HUES64 (cell line): ENCODE results near the gene RNF125.
A peak's percentile ranks its signal among the peaks of the same experiment; 100 is the strongest.
"Not testable (repeated sequence)": the region's sequence is repeated elsewhere in the genome, so short reads cannot be mapped to it uniquely, and the experiment has no call there.

Source experiments
- H3K27ac ChIP-seq: 2 replicates; pipeline ENCODE4 v1.7.0; 2013; ENCODE audit warnings: low read depth, low read length, inconsistent platforms
- H3K27me3 ChIP-seq: 2 replicates; pipeline ENCODE4 v1.6.1; 2013; ENCODE audit warnings: mild to moderate bottlenecking, low read length; ENCODE audit not compliant: insufficient read depth
- H3K36me3 ChIP-seq: 2 replicates; pipeline ENCODE4 v1.6.1; 2013; ENCODE audit warnings: mild to moderate bottlenecking, low read length; ENCODE audit not compliant: insufficient read depth
- H3K4me1 ChIP-seq: 2 replicates; pipeline ENCODE4 v1.6.1; 2013; ENCODE audit warnings: mild to moderate bottlenecking, low read length, moderate library complexity; ENCODE audit not compliant: insufficient read depth
- H3K4me3 ChIP-seq: 2 replicates; pipeline ENCODE4 v1.5.1; 2013; ENCODE audit warnings: mild to moderate bottlenecking, low read length, moderate library complexity
- H3K9ac ChIP-seq: 2 replicates; pipeline ENCODE4 v1.6.1; 2013; ENCODE audit warnings: mild to moderate bottlenecking, low read depth, low read length
- H3K9me3 ChIP-seq: 2 replicates; pipeline ENCODE4 v1.6.1; 2013; ENCODE audit warnings: low read depth, low read length; ENCODE audit not compliant: insufficient read depth
- WGBS: fragments of 150-250, 120-280 bp; methylation state at CpG from one replicate; pipeline ENCODE4 v1.1.7; 2013; ENCODE audit warnings: missing lambda C conversion rate; 5-methylcytosine and 5-hydroxymethylcytosine counted together

Gene RNF125

DNA sequence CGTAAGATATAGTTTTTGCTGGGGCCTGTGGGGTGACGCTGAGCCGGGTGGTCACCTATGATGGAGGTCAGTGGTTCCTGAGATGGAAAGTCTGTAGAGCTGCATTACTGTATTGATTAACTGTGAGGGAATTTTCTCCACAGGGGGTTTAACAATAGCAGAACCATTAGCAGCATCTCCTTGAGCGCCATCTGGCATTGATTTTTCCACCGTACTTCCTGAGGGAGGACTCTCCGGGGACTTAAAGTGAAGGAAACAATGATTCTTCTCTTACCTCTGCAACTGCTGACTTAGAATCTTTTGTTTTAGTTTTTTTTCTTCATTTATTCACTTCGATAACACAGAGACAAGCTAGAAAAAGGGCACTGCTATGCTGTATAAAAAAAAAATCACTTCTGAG is 22.6 kb upstream of the RNF125 start:
- WGBS, result 95% methylated on average over 7 of the region's 7 CpGs
- Histone ChIP-seq H3K4me3 (no peak overlapping the region), H3K9me3 (no peaks in the 10 kb centered on the region), H3K36me3 (no peaks in the 10 kb centered on the region), H3K27me3 (no peaks in the 10 kb centered on the region), H3K4me1 (no peaks in the 10 kb centered on the region), H3K27ac (no peak overlapping the region), H3K9ac (no peak overlapping the region)

DNA sequence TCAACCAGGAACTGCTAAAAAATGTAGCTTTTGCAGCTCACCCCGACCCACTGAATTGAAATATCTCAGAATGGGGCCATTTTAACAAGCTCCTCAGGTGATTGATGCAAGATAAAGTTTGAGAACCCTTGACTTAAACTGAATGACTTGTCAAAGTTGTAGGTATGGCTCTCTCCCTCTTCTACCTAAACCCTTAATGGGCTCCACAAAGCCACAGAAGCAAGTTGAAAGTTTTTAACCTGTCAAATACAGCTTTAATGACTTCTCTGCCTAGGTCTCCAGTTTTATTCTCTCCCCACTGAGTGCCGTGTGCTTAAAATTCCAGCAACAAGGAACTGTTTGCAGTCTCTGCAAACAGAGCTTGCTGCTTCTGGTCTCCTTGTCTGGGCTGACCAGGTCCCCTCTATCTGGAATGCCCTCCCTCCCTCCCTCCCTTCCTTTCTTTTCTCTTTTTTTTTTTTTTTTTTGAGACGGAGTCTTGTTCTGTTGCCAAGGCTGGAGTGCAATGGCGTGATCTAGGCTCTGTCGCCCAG is 19.7 kb upstream of the RNF125 start:
- Histone ChIP-seq H3K4me3 (no peak overlapping the region), H3K27me3 (no peaks in the 10 kb centered on the region), H3K36me3 (no peaks in the 10 kb centered on the region), H3K4me1 (no peaks in the 10 kb centered on the region), H3K9ac (no peak overlapping the region), H3K9me3 (no peaks in the 10 kb centered on the region), H3K27ac (no peak overlapping the region)
- 92% methylated on average over 5 of the region's 5 CpGs for WGBS

DNA sequence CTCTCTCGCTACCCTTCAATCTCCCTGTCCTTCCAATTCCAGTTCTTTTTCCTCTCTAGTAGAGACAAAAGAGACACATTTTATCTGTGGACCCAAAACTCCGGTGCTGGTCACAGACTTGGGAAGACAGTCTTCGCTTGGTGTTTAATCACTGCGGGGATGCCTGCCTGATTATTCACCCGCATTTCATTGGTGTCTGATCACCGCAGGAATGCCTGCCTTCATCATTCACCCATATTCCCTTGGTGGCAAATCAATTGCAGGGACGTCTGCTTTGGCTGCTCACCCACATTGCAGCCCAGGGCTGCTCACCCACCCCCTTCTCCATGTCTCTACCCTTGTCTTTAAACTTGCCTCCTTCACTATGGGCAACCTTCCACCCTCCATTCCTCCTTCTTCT is 17.5 kb upstream of the RNF125 start:
- not testable (repeated sequence) for H3K27ac ChIP-seq, H3K9ac ChIP-seq, H3K4me3 ChIP-seq, H3K9me3 ChIP-seq, H3K36me3 ChIP-seq, H3K27me3 ChIP-seq, H3K4me1 ChIP-seq
- WGBS, result 95% methylated on average over 7 of the region's 7 CpGs

DNA sequence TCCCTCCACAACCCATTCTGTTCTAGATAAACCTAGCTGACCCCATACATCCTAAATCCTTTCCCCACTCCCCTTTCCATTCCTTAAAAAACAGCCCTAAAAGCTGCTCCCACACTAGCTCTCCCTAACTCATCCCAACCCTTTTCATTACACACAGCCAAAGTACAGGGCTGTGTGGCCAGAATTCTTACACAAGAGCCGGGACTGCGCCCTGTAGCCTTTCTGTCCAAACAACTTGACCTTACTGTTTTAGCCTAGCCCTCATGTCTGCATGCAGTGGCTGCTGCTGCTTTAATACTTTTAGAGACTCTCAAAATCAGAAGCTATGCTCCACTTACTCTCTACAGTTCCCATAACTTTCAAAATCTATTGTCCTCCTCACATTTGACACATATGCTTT is 14.8 kb upstream of the RNF125 start:
- not testable (repeated sequence) for H3K27ac ChIP-seq, H3K9me3 ChIP-seq, H3K4me1 ChIP-seq, H3K4me3 ChIP-seq, H3K36me3 ChIP-seq, H3K9ac ChIP-seq, H3K27me3 ChIP-seq
- 98% methylated on average over 2 of the region's 2 CpGs for WGBS

DNA sequence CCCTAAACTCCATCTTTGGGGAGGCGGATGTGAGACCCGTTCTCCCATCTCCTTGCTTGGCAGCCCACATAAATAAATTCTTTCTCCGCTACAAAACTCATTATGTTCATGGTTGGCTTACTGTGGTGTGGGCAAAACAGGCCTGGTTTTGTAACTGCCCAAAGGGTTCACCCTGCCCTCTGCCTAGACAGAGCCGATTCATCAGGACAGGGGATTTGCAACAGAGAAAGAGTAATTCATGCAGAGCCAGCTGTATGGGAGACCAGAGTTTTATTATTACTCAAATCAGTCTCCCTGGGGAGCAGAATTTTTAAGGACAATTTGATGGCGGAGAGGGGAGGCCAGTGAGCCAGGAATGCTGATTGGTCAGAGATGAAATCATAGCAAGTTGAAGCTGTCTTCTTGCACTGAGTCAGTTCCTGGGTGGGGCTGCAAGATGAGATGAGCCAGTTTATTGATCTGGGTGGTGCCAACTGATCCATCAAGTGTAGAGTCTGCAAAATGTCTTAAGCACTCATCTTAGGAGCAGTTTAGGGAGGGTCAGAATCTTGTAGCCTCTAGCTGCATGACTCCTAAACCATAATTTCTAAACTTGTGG is 8.4 kb upstream of the RNF125 start:
- Histone ChIP-seq H3K4me1 (no peaks in the 10 kb centered on the region), H3K36me3 (no peaks in the 10 kb centered on the region), H3K9ac (no peak overlapping the region), H3K27ac (no peak overlapping the region; the same call in 1 of the 2 replicates), H3K4me3 (no peak overlapping the region), H3K9me3 (no peaks in the 10 kb centered on the region), H3K27me3 (no peaks in the 10 kb centered on the region)
- WGBS, result 84% methylated on average over 5 of the region's 5 CpGs

DNA sequence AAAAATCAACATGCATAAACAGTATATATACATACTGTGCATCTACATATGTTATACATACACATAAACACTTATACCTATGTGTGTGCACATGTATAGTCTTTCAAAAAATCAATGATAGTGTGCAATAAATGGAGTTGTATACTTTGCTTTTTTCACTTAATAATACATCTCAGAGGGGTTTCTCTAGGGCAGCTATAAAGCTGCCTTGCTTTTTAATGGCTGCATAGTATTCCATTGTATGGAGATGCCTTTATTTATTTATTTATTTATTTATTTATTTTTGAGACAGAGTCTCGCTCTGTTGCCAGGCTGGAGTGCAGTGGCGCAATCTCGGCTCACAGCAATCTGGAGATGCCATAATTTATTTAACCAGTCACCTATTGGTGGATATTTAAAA is 7.4 kb upstream of the RNF125 start:
- Histone ChIP-seq H3K36me3 (no peaks in the 10 kb centered on the region), H3K9ac (no peak overlapping the region), H3K4me3 (no peak overlapping the region), H3K27me3 (no peaks in the 10 kb centered on the region), H3K9me3 (no peaks in the 10 kb centered on the region), H3K27ac (no peak overlapping the region), H3K4me1 (no peaks in the 10 kb centered on the region)
- 100% methylated on average over 3 of the region's 3 CpGs for WGBS

DNA sequence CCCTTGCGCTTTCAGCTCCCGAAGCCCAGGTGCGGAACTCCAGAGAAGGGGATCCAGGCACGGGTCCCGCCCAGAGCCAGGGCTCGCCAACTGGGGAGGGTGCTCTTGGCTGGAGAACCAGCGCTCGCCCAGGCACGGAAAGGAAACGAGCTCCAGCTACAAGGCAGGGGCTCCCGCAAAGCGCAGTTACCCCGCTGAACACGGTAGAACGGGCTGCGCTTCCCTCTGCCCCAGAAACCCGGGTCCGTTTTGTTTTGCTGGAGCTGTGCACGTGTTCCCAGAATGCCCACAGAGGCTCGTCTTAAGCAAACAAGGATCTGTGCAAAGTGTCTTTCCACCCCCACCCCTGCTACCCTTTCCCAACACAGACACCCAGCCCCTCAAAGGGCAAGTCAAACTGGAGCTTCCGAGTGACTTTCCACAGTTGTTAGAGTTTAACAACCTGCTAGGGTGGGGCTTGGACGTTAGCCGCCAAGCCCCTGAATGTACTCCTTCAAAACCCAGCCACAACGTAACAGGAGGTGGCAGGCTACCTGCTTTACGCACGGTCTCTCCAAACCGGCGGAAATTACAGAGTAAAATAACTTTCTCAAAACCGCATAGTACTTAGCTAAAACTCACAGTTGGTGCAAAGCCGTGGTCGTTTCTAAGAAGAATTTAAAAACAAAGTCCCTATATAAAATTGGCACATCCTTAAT is 775 bp downstream of the RNF125 start:
- Histone ChIP-seq H3K9me3 (no peaks in the 10 kb centered on the region), H3K4me1 (peaks cover 13% of the 10 kb centered on the region), H3K9ac (peak overlapping the region; percentile 70), H3K27me3 (peaks cover 13% of the 10 kb centered on the region; the same call in 1 of the 2 replicates), H3K36me3 (no peaks in the 10 kb centered on the region), H3K4me3 (peak overlapping the region; percentile 71), H3K27ac (no peak overlapping the region)
- 5% methylated on average over 31 of the region's 31 CpGs for WGBS

DNA sequence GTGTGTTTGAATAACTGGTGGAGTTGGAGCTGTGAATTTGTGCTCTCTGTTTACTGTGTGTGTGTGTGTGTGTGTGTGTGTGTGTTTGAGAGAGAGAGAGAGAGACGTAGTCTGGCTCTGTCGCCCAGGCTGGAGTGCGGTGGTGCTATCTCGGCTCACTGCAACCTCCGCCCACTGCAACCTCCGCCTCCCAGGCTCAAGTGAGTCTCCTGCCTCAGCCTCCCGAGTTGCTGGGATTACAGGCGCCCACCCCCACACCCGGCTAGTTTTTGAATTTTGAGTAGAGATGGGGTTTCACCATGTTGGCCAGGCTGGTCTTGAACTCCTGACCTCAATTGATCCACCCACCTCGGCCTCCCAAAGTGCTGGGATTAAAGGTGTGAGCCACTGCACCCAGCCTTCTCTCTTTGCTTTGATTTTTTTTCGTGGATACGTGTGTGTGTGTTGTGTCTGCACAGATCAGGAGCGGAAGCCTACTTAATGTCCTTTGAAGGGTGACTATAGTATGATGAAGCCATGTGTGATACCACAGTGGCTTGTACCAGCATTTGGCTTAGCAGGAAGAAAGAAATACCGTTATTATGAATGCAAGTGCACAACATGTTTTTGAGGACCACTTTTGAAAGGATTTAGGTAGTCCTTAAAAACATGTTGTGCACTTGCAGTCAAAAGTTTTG is 1.5 kb downstream of the RNF125 start:
- Histone ChIP-seq H3K4me3 (peak overlapping the region; percentile 71), H3K27me3 (peaks cover 13% of the 10 kb centered on the region; the same call in 1 of the 2 replicates), H3K4me1 (peaks cover 13% of the 10 kb centered on the region)
- 82% methylated on average over 14 of the region's 14 CpGs for WGBS
- H3K36me3 ChIP-seq, H3K9ac ChIP-seq, H3K27ac ChIP-seq, H3K9me3 ChIP-seq: not testable (repeated sequence)

DNA sequence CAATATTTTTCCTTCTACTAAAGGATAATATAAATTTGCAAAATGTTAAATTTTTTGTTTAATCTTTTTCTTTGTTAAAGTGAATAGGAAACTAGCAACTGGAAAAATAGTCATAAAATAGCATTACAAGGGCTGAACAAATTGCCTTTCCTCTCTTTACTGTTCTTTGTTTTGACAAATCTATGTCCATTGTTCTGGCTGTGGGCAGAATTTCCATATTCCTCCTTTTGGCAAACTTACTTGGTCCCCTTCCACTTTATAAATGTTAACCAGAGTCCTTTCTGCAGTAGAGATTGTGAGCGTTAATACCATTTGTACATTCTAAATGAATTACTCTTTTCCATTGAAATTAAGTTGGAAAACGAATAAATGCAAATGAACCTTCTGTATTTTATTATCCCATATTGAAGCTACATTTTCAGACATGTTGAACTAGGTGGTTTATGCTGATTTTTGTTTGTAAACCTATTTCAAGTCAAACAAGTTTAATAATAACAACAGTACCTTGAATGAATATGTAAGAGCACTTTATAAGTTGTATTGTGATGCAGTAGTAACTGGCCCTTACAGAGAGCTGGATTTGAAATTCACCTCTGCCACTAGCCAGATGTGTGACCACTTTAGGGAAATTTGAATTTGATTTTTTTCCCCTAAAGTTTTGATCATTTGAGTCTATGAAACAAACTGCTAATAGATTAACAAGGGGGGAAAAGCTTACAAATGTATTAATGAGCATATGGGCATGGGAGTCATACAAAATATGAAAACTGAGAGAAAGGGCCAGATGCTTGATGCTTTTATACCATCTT is 3.3 kb downstream of the RNF125 start:
- Histone ChIP-seq H3K27ac (peak overlapping the region; percentile 58; the same call in 1 of the 2 replicates), H3K9me3 (no peaks in the 10 kb centered on the region), H3K27me3 (peaks cover 13% of the 10 kb centered on the region; the same call in 1 of the 2 replicates), H3K4me1 (peaks cover 13% of the 10 kb centered on the region), H3K36me3 (no peaks in the 10 kb centered on the region), H3K4me3 (peak overlapping the region; percentile 1; the same call in 1 of the 2 replicates), H3K9ac (no peak overlapping the region)
- no CpG with 5 or more reads among the region's 2 CpGs for WGBS

DNA sequence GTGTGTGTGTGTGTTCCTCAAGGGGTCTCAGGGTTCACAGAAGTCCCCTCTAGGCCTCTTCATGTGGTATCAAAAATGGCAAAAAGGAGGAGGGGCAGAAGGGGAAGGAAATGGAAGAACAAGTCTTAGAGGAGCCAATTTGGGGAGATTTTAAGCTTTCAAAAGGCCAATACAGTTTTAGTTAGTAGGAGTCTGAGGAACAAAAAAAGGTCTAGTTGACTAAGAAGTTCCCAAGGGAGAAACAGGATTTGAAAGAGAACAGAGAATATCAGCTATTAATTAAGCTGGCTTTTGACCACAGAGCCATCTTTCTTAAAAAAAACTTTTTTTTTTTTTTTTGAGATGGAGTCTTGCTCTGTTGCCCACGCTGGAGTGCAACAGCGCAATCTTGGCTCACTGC is 7.1 kb downstream of the RNF125 start:
- no peaks in the 10 kb centered on the region for H3K9me3 ChIP-seq
- WGBS, result 100% methylated on average over 2 of the region's 2 CpGs
- peaks cover 13% of the 10 kb centered on the region for H3K4me1 ChIP-seq
- no peaks in the 10 kb centered on the region for H3K36me3 ChIP-seq
- no peaks in the 10 kb centered on the region for H3K27me3 ChIP-seq
- H3K4me3 ChIP-seq, result no peak overlapping the region
- no peak overlapping the region for H3K9ac ChIP-seq
- no peak overlapping the region for H3K27ac ChIP-seq
